WI38 (cell line): Measurements from ENCODE around the gene NSD2.
"Not testable (repeated sequence)": the region's sequence is repeated elsewhere in the genome, so short reads cannot be mapped to it uniquely, and the experiment has no call there.

Source experiments
- H3K4me3 ChIP-seq: 2 replicates; pipeline ENCODE4 v1.5.1; 2011; ENCODE audit warnings: low read depth, mild to moderate bottlenecking, control low read depth, low read length
- CTCF ChIP-seq: IDR thresholded peaks from 2 replicates; pipeline ENCODE4 v1.5.1; 2012; ENCODE audit warnings: low read depth, mild to moderate bottlenecking, control low read depth, low read length

The NSD2 gene

DNA sequence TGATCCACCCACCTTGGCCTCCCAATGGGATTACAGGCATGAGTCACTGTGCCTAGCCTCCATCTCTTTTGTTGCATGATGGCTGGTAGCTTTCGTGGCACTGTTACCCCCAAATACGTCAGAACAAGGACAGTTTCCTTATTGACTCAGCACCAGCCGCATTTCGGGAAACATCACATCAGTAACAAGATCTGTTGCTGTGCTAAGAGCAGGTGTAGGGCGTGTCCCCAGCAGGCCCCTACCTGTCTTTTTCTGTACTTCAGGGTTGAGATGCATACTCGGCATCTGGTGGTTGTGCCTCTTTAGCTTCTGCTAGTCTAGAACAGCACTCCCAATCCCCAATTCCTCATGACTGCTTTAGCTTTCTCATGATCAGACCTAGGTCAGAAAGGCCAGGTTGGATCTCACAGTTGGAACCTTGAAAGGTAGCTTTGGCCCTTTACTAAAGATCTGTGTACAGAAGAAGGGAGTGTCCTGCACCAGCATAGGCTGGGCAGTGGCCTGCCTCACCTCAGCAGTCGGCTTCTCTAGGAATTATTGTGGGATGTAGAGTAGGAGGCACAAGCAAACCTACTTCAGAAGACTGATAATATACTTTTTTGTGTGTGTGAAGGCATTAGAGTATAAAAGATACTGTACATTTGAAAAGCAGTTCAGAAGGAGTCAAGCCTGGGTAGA, 36.8 kb downstream of the NSD2 start:
- TF ChIP-seq CTCF = no peak
- H3K4me3 ChIP-seq = no peak overlapping the region

- not testable (repeated sequence) for H3K4me3 ChIP-seq
Observed at GRCh38 chr4:1909696-1910095, 38.5 kb downstream of the NSD2 start.

DNA sequence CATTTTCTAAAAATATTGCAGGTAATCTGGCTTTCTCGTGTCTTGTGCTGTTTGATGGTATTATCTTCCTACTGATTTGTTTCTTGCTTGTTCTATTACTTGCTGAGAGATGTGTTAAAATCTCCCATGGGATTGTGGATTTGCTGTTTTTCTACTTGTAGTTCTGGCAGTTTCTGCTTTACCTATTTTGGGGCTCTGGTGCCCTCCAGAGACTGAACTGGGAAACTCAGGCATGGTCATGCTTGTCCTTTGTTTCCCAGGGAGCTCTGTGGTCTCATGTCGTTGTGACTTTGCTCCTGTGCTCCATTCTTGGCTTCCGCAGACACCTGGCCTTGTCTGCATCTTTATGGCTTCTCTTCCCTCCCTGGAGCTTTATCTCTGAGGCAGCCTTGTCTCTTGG, 39.5 kb downstream of the NSD2 start:
- TF ChIP-seq CTCF = peak; percentile 66
- H3K4me3 ChIP-seq = no peak overlapping the region

GRCh38 chr4:1911316-1911715, 40.1 kb downstream of the NSD2 start:
- not testable (repeated sequence) for H3K4me3 ChIP-seq

DNA sequence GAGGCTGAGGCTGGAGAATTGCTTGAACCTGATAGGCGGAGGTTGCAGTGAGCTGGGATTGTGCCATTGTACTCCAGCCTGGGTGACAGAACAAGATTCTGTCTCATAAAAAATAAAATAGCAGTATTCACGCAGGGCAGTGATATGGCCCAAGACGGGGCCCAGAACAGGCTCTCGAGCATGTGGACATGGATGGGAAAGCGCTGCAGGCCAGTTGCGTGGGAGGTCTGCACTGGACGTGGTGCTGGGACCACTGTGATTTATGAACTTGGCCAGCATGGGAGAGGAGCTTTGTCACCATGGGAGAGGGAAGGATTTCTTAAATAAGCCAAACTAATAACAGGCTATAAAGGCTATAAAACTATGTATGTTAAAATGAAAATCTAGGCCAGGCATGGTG, 51.6 kb downstream of the NSD2 start:
- TF ChIP-seq CTCF = no peak
- no peak overlapping the region for H3K4me3 ChIP-seq

DNA sequence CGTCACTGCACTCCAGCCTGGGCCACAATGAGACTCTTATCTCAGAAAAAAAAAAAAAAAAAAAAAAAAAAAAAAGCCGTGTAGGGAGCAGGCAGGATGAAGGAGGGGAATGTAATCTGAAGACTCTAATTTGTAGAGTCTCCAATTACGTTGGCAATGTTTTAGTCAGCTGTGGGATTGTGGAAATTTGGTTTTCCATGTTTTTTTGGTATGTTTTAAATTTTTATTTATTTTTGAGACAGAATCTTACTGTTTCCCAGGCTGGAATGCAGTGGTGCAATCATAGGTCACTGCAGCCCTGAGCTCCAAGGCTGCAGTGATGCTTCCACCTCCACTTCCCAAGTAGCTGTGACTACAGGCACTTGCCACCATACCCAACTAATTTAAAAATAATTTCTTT, 56.5 kb downstream of the NSD2 start:
- no peak for TF ChIP-seq CTCF
- no peak overlapping the region for H3K4me3 ChIP-seq

DNA sequence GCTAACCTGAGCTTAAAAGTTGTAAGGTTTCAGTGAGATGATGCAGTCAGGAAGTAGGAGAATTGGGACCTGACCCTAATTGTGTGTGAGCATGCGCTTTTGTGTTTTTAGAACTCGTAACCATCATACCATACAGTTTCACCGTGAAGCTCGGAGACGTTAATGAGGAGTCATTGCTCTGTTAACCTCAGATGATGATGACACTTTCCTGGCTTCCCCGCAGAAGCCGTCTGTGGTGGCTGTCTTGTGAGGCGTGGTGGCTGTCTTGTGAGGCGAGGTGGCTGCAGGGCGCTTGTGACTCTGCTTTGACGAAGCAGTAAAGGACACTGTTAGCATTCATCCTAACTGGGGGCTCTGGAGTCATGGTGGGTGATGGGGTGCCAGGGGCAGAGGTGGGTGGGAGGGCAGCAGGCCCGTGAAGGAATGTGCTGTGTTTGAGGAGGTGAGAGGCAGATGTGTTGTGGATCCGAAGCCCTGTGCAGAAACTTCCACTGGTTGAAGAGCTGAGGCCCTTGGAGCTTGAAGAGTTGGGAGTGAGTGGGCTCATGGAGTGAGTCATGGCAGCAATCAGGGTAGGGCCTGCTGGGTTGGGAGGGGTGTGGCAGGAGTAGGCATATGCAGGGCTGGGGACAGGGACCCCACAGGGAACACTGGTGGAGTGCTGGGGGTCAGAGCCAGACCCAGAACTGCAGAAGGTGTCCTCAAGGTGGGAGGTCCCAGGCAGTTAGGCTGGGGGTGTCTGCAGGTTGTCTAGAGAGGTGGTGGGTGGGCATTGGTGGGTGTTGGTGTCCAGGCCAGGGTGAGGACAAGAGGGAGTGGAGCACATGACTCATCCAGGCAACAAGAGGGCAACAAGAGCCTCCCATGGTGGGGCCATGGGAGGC, 57.4 kb downstream of the NSD2 start:
- no peak overlapping the region for H3K4me3 ChIP-seq
- TF ChIP-seq CTCF = no peak

DNA sequence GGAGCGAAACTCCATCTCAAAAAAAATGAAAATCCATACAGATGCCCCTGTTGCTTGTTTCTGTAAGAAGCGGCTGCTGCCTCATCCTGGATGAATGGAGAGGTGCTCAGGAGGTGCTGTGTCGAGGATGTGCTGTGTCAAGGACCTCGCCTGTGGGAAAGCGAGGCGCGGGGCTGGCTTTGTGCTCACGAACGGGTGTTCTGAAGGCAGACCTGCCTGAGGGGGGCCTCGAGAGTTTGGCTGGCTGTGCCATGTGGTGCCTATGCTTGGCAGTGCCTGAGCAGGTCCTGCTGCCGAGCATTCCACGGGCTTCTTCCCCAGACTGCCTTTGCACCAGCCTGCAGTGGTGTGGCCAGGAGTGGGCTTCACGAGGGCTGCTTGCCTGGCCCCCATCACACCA, 61.5 kb downstream of the NSD2 start:
- TF ChIP-seq CTCF = no peak
- H3K4me3 ChIP-seq = no peak overlapping the region
